Duodenal mucosa (tissue), 2 donors: Measurements from ENCODE around the gene PDE4B.

ENCODE experiments used
- H3K27ac ChIP-seq: one replicate; pipeline ENCODE4 v1.7.0; 2013; ENCODE audit warnings: low read depth, low read length
- H3K27me3 ChIP-seq, 2 donors: one replicate each; pipeline ENCODE4 v1.7.0; 2013; ENCODE audit warnings: low read length in 2 of 2, control low read depth in 1 of 2; ENCODE audit not compliant: insufficient read depth in 2 of 2, control insufficient read depth in 1 of 2
- H3K36me3 ChIP-seq, 2 donors: one replicate each; pipeline ENCODE4 v1.7.0; 2013; ENCODE audit warnings: low read length in 2 of 2, control low read depth in 1 of 2; ENCODE audit not compliant: insufficient read depth in 2 of 2, control insufficient read depth in 1 of 2
- H3K4me1 ChIP-seq, 2 donors: one replicate each; pipeline ENCODE4 v1.7.0; 2013; ENCODE audit warnings: low read length in 2 of 2, control low read depth in 1 of 2; ENCODE audit not compliant: insufficient read depth in 2 of 2, control insufficient read depth in 1 of 2
- H3K4me3 ChIP-seq, 2 donors: one replicate each; pipeline ENCODE4 v1.7.0; 2013; ENCODE audit warnings: low read length in 2 of 2, low read depth in 1 of 2
- H3K9ac ChIP-seq, 2 donors: one replicate each; pipeline ENCODE4 v1.7.0; 2013; ENCODE audit warnings: low read length in 2 of 2, low read depth in 1 of 2
- H3K9me3 ChIP-seq, 2 donors: one replicate each; pipeline ENCODE4 v1.7.0; 2013; ENCODE audit warnings: low read length in 2 of 2, control low read depth in 1 of 2; ENCODE audit not compliant: control insufficient read depth in 1 of 2

PDE4B gene

GRCh38 chr1:65942476-65942875 lies 149.8 kb downstream of the PDE4B start:
- Histone ChIP-seq H3K36me3 (no peaks in the 10 kb centered on the region), H3K27me3 (no peaks in the 10 kb centered on the region), H3K27ac (no peak overlapping the region), H3K4me1 (no peaks in the 10 kb centered on the region), H3K4me3 (no peak overlapping the region), H3K9me3 (no peaks in the 10 kb centered on the region), H3K9ac (no peak overlapping the region)

GRCh38 chr1:65946376-65946775 lies 153.7 kb downstream of the PDE4B start:
- H3K4me3 ChIP-seq: no peak overlapping the region
- H3K36me3 ChIP-seq: no peaks in the 10 kb centered on the region
- H3K9me3 ChIP-seq: no peaks in the 10 kb centered on the region
- H3K27me3 ChIP-seq: no peaks in the 10 kb centered on the region
- no peaks in the 10 kb centered on the region for H3K4me1 ChIP-seq
- no peak overlapping the region for H3K9ac ChIP-seq
- no peak overlapping the region for H3K27ac ChIP-seq

GRCh38 chr1:65946960-65947359 lies 154.3 kb downstream of the PDE4B start:
- H3K36me3 ChIP-seq: no peaks in the 10 kb centered on the region
- H3K27ac ChIP-seq: no peak overlapping the region
- no peak overlapping the region for H3K9ac ChIP-seq
- no peaks in the 10 kb centered on the region for H3K9me3 ChIP-seq
- no peaks in the 10 kb centered on the region for H3K27me3 ChIP-seq
- H3K4me3 ChIP-seq: no peak overlapping the region
- H3K4me1 ChIP-seq: no peaks in the 10 kb centered on the region

- no peaks in the 10 kb centered on the region for H3K9me3 ChIP-seq
- no peak overlapping the region for H3K9ac ChIP-seq
- H3K4me1 ChIP-seq: peaks cover 0 to 4% of the 10 kb centered on the region in 2 donors
- H3K27ac ChIP-seq: no peak overlapping the region
- no peaks in the 10 kb centered on the region for H3K27me3 ChIP-seq
- H3K36me3 ChIP-seq: no peaks in the 10 kb centered on the region
- no peak overlapping the region for H3K4me3 ChIP-seq
These were observed 156.0 kb downstream of the PDE4B start for GRCh38 chr1:65948609-65949229.

GRCh38 chr1:65949230-65949626 lies 156.5 kb downstream of the PDE4B start:
- Histone ChIP-seq H3K27ac (no peak overlapping the region), H3K9me3 (no peaks in the 10 kb centered on the region)

GRCh38 chr1:65949933-65950332 lies 157.2 kb downstream of the PDE4B start:
- peaks cover 0 to 4% of the 10 kb centered on the region in 2 donors for H3K4me1 ChIP-seq
- no peak overlapping the region for H3K4me3 ChIP-seq
- no peak overlapping the region for H3K9ac ChIP-seq
- no peaks in the 10 kb centered on the region for H3K36me3 ChIP-seq
- H3K27me3 ChIP-seq: no peaks in the 10 kb centered on the region
- no peak overlapping the region for H3K27ac ChIP-seq
- H3K9me3 ChIP-seq: no peaks in the 10 kb centered on the region

More at GRCh38 chr1:65949230-65949626, 156.5 kb downstream of the PDE4B start:
- peaks cover 0 to 4% of the 10 kb centered on the region in 2 donors for H3K4me1 ChIP-seq
- H3K9ac ChIP-seq: no peak overlapping the region
- no peak overlapping the region for H3K4me3 ChIP-seq
- H3K27me3 ChIP-seq: no peaks in the 10 kb centered on the region
- no peaks in the 10 kb centered on the region for H3K36me3 ChIP-seq

- H3K9ac ChIP-seq: no peak overlapping the region
- no peaks in the 10 kb centered on the region for H3K36me3 ChIP-seq
These were observed 160.0 kb downstream of the PDE4B start for GRCh38 chr1:65952696-65953095.

GRCh38 chr1:65953170-65953569 lies 160.5 kb downstream of the PDE4B start:
- Histone ChIP-seq H3K27me3 (no peaks in the 10 kb centered on the region), H3K4me3 (no peak overlapping the region), H3K36me3 (no peaks in the 10 kb centered on the region), H3K27ac (no peak overlapping the region), H3K9me3 (no peaks in the 10 kb centered on the region), H3K9ac (no peak overlapping the region), H3K4me1 (peaks cover 0 to 4% of the 10 kb centered on the region in 2 donors)

More at GRCh38 chr1:65952696-65953095, 160.0 kb downstream of the PDE4B start:
- Histone ChIP-seq H3K9me3 (no peaks in the 10 kb centered on the region), H3K27ac (no peak overlapping the region), H3K27me3 (no peaks in the 10 kb centered on the region), H3K4me1 (peaks cover 0 to 4% of the 10 kb centered on the region in 2 donors), H3K4me3 (no peak overlapping the region)

- peaks cover 0 to 4% of the 10 kb centered on the region in 2 donors for H3K4me1 ChIP-seq
- H3K4me3 ChIP-seq: no peak overlapping the region
- H3K9me3 ChIP-seq: no peaks in the 10 kb centered on the region
- no peak overlapping the region for H3K9ac ChIP-seq
- no peaks in the 10 kb centered on the region for H3K36me3 ChIP-seq
- no peak overlapping the region for H3K27ac ChIP-seq
- no peaks in the 10 kb centered on the region for H3K27me3 ChIP-seq
These were observed 162.4 kb downstream of the PDE4B start for GRCh38 chr1:65955071-65955470.

GRCh38 chr1:65955503-65955902 lies 162.8 kb downstream of the PDE4B start:
- H3K27ac ChIP-seq: no peak overlapping the region
- H3K4me3 ChIP-seq: no peak overlapping the region
- no peaks in the 10 kb centered on the region for H3K27me3 ChIP-seq
- peaks cover 0 to 4% of the 10 kb centered on the region in 2 donors for H3K4me1 ChIP-seq
- no peaks in the 10 kb centered on the region for H3K36me3 ChIP-seq
- no peaks in the 10 kb centered on the region for H3K9me3 ChIP-seq
- H3K9ac ChIP-seq: no peak overlapping the region
